HG02678 (cell line): ENCODE measurements around the gene CRABP2.

Experiments used
- ATAC-seq: cut with Tn5 transposase; IDR thresholded peaks from one replicate; pipeline ENCODE4 v1.9.1; 2021; ENCODE audit warnings: mild to moderate bottlenecking, moderate library complexity; ENCODE audit not compliant: unreplicated experiment

CRABP2 gene

GRCh38 chr1:156670791-156671190, 34.6 kb downstream of the CRABP2 start:
- no peak for ATAC-seq

- ATAC-seq, result no peak
Measured at GRCh38 chr1:156670359-156670758, 35.0 kb downstream of the CRABP2 start.

- ATAC-seq, result no peak
Measured at GRCh38 chr1:156669794-156670193, 35.6 kb downstream of the CRABP2 start.

- ATAC-seq, result no peak
Measured at GRCh38 chr1:156668801-156669637, 36.4 kb downstream of the CRABP2 start.

GRCh38 chr1:156667968-156668709, 37.2 kb downstream of the CRABP2 start:
- ATAC-seq, result no peak

- ATAC-seq, result no peak
Measured at GRCh38 chr1:156667610-156667967, 37.8 kb downstream of the CRABP2 start.

GRCh38 chr1:156666862-156667609, 38.3 kb downstream of the CRABP2 start:
- no peak for ATAC-seq

- ATAC-seq, result no peak
Measured at GRCh38 chr1:156665539-156665938, 39.8 kb downstream of the CRABP2 start.

- ATAC-seq, result no peak
Measured at GRCh38 chr1:156664767-156665411, 40.5 kb downstream of the CRABP2 start.

- no peak for ATAC-seq
Measured at GRCh38 chr1:156664046-156664766, 41.2 kb downstream of the CRABP2 start.

- ATAC-seq, result no peak
Measured at GRCh38 chr1:156663178-156663577, 42.2 kb downstream of the CRABP2 start.

GRCh38 chr1:156662800-156663055, 42.7 kb downstream of the CRABP2 start:
- no peak for ATAC-seq

GRCh38 chr1:156662005-156662799, 43.2 kb downstream of the CRABP2 start:
- no peak for ATAC-seq

- ATAC-seq, result no peak
Measured at GRCh38 chr1:156660752-156661112, 44.7 kb downstream of the CRABP2 start.

GRCh38 chr1:156659988-156660751, 45.2 kb downstream of the CRABP2 start:
- peak; percentile 61 for ATAC-seq

GRCh38 chr1:156659661-156659987, 45.8 kb downstream of the CRABP2 start:
- ATAC-seq, result no peak

GRCh38 chr1:156658945-156659574, 46.3 kb downstream of the CRABP2 start:
- no peak for ATAC-seq

- no peak for ATAC-seq
Measured at GRCh38 chr1:156658496-156658895, 46.9 kb downstream of the CRABP2 start.
